ENCODE measurements around the gene IPCEF1.

Gene IPCEF1

DNA sequence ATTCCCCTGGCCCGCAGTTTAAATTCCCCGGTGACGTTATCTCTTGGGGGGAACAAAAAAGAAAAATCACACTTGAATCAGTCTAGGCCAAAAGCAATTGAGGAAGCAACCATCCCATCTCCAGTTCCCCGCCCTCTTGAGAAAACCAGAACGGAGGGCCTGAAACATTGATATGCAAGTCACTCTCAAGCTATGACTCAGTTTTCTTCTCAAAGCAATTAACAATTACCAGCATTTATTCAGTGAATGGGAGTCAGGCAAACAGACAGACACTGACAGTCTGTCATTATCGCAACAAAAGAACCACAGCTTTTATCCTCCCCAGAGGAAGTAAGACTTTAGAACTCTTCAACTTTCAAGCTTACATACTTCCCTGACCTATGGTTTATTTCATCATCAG lies 216.7 kb downstream of the IPCEF1 start (continued):
- TF ChIP-seq GLIS3 (CRISPR knock-in tag; IDR thresholded peaks at IDR 0.05), result no peak
- TF ChIP-seq ISL1 (CRISPR knock-in tag; IDR thresholded peaks at IDR 0.05), result no peak

DNA sequence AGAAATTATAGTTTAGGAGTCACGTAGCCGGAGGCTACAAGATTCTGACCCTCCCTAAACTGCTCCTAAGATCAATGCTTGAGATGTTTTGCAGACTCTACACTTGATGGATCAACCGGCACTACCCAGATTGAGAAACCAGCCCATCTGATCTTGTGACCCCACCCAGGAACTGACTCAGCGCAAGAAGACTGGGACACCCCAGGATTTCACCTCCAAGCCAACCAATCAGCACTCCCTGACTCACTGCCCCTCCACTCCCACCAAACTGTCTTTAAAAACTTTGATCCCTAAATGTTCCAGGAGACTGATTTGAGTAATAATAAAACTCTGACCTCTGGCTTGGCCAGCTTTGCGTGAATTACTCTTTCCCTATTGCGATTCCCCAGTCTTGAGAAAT lies 217.8 kb downstream of the IPCEF1 start:
- no peak for ATAC-seq
- TF ChIP-seq SNAI2 (CRISPR knock-in tag; IDR thresholded peaks at IDR 0.05), result no peak
- TF ChIP-seq, protein P1, sequence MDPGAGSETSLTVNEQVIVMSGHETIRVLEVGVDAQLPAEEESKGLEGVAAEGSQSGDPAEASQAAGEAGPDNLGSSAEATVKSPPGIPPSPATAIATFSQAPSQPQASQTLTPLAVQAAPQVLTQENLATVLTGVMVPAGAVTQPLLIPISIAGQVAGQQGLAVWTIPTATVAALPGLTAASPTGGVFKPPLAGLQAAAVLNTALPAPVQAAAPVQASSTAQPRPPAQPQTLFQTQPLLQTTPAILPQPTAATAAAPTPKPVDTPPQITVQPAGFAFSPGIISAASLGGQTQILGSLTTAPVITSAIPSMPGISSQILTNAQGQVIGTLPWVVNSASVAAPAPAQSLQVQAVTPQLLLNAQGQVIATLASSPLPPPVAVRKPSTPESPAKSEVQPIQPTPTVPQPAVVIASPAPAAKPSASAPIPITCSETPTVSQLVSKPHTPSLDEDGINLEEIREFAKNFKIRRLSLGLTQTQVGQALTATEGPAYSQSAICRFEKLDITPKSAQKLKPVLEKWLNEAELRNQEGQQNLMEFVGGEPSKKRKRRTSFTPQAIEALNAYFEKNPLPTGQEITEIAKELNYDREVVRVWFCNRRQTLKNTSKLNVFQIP (CRISPR knock-in tag; IDR thresholded peaks at IDR 0.05; ENCODE audit: borderline replicate concordance, low read depth), result no peak
- TF ChIP-seq, protein P2, sequence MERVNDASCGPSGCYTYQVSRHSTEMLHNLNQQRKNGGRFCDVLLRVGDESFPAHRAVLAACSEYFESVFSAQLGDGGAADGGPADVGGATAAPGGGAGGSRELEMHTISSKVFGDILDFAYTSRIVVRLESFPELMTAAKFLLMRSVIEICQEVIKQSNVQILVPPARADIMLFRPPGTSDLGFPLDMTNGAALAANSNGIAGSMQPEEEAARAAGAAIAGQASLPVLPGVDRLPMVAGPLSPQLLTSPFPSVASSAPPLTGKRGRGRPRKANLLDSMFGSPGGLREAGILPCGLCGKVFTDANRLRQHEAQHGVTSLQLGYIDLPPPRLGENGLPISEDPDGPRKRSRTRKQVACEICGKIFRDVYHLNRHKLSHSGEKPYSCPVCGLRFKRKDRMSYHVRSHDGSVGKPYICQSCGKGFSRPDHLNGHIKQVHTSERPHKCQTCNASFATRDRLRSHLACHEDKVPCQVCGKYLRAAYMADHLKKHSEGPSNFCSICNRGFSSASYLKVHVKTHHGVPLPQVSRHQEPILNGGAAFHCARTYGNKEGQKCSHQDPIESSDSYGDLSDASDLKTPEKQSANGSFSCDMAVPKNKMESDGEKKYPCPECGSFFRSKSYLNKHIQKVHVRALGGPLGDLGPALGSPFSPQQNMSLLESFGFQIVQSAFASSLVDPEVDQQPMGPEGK (CRISPR knock-in tag; IDR thresholded peaks at IDR 0.05; ENCODE audit: borderline replicate concordance), result no peak
- no peak for TF ChIP-seq ZFP30 (CRISPR knock-in tag; IDR thresholded peaks at IDR 0.05)
- TF ChIP-seq, protein P3, sequence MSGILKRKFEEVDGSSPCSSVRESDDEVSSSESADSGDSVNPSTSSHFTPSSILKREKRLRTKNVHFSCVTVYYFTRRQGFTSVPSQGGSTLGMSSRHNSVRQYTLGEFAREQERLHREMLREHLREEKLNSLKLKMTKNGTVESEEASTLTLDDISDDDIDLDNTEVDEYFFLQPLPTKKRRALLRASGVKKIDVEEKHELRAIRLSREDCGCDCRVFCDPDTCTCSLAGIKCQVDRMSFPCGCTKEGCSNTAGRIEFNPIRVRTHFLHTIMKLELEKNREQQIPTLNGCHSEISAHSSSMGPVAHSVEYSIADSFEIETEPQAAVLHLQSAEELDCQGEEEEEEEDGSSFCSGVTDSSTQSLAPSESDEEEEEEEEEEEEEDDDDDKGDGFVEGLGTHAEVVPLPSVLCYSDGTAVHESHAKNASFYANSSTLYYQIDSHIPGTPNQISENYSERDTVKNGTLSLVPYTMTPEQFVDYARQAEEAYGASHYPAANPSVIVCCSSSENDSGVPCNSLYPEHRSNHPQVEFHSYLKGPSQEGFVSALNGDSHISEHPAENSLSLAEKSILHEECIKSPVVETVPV (CRISPR knock-in tag; IDR thresholded peaks at IDR 0.05), result no peak
- TF ChIP-seq BACH2 (CRISPR knock-in tag; IDR thresholded peaks at IDR 0.05; ENCODE audit: borderline replicate concordance), result no peak
- no peak for TF ChIP-seq ESRRG (CRISPR knock-in tag; IDR thresholded peaks at IDR 0.05)
- TF ChIP-seq TOX (CRISPR knock-in tag; IDR thresholded peaks at IDR 0.05; ENCODE audit: borderline replicate concordance), result no peak
- TF ChIP-seq ZNF8 (CRISPR knock-in tag; IDR thresholded peaks at IDR 0.05), result no peak
- TF ChIP-seq GLIS3 (CRISPR knock-in tag; IDR thresholded peaks at IDR 0.05), result no peak
- TF ChIP-seq ISL1 (CRISPR knock-in tag; IDR thresholded peaks at IDR 0.05), result no peak
- TF ChIP-seq, protein P4, sequence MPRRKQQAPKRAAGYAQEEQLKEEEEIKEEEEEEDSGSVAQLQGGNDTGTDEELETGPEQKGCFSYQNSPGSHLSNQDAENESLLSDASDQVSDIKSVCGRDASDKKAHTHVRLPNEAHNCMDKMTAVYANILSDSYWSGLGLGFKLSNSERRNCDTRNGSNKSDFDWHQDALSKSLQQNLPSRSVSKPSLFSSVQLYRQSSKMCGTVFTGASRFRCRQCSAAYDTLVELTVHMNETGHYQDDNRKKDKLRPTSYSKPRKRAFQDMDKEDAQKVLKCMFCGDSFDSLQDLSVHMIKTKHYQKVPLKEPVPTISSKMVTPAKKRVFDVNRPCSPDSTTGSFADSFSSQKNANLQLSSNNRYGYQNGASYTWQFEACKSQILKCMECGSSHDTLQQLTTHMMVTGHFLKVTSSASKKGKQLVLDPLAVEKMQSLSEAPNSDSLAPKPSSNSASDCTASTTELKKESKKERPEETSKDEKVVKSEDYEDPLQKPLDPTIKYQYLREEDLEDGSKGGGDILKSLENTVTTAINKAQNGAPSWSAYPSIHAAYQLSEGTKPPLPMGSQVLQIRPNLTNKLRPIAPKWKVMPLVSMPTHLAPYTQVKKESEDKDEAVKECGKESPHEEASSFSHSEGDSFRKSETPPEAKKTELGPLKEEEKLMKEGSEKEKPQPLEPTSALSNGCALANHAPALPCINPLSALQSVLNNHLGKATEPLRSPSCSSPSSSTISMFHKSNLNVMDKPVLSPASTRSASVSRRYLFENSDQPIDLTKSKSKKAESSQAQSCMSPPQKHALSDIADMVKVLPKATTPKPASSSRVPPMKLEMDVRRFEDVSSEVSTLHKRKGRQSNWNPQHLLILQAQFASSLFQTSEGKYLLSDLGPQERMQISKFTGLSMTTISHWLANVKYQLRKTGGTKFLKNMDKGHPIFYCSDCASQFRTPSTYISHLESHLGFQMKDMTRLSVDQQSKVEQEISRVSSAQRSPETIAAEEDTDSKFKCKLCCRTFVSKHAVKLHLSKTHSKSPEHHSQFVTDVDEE (CRISPR knock-in tag; IDR thresholded peaks at IDR 0.05), result no peak
- no peak for TF ChIP-seq OSR1 (CRISPR knock-in tag; IDR thresholded peaks at IDR 0.05)
- no peak for TF ChIP-seq PPARA (CRISPR knock-in tag; IDR thresholded peaks at IDR 0.05; ENCODE audit: borderline replicate concordance)
- no peak for TF ChIP-seq ARNTL (CRISPR knock-in tag; IDR thresholded peaks at IDR 0.05; ENCODE audit: borderline replicate concordance, low read depth)
- TF ChIP-seq, protein P5, sequence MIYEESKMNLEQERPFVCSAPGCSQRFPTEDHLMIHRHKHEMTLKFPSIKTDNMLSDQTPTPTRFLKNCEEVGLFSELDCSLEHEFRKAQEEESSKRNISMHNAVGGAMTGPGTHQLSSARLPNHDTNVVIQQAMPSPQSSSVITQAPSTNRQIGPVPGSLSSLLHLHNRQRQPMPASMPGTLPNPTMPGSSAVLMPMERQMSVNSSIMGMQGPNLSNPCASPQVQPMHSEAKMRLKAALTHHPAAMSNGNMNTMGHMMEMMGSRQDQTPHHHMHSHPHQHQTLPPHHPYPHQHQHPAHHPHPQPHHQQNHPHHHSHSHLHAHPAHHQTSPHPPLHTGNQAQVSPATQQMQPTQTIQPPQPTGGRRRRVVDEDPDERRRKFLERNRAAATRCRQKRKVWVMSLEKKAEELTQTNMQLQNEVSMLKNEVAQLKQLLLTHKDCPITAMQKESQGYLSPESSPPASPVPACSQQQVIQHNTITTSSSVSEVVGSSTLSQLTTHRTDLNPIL (CRISPR knock-in tag; IDR thresholded peaks at IDR 0.05; ENCODE audit: low read depth), result no peak
- TF ChIP-seq ZNF70 (CRISPR knock-in tag; IDR thresholded peaks at IDR 0.05), result no peak
- TF ChIP-seq RARB (CRISPR knock-in tag; IDR thresholded peaks at IDR 0.05), result no peak

DNA sequence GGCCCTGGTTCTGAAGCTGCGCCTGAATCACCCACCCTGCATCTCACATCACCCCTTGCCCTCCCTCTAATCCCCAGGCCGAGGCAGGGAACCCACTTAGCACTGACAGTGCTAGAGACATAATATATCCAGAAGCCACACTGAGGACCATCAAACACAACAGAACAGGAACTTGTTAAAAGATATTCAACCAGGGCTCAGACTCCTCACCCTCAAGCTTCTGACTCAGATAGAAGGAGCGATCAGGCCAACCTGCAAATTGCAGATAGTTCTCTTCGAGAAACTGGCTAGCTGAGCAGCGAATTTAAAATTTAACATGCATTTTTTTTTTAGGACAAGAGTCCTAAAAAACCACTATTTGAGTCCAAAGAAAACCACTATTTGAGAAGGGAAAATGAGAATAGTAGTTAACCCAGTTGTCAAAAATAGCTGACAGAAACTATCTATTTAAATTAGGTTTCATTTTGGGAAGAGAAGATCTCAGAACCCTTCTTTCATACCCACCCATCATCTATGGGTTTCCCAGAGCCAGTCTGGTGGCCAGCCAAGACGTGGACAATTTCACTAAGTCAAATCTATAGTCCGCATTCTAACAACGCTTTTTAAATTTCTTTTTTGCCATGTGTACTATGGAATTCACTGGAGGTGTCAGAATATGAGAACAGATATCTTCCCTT lies 222.0 kb downstream of the IPCEF1 start:
- TF ChIP-seq BACH2 (CRISPR knock-in tag; IDR thresholded peaks at IDR 0.05; ENCODE audit: borderline replicate concordance), result no peak
- TF ChIP-seq PPARA (CRISPR knock-in tag; IDR thresholded peaks at IDR 0.05; ENCODE audit: borderline replicate concordance), result no peak
- TF ChIP-seq ARNTL (CRISPR knock-in tag; IDR thresholded peaks at IDR 0.05; ENCODE audit: borderline replicate concordance, low read depth), result no peak
- TF ChIP-seq CSDC2 (CRISPR knock-in tag; IDR thresholded peaks at IDR 0.05), result no peak
- no peak for ATAC-seq

DNA sequence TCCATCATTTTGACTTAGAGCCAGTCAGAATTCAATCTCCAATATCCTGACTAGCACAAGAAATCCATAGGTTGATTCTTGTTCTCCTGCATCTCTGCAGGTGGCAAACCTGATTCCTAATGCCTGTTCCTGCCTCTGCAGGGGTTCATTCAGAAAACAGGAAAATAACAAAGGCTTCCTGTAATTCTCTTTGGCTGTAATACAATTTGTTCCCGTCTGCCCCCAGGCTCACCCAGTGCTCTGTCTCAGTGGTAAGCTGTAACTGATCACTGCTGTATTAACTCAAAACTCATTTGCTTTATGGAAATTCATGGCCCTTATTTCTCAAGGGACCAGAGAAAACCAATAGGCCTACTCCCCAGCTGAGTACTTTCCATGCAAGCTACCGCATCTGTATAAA lies 228.9 kb downstream of the IPCEF1 start:
- no peak for TF ChIP-seq PPARA (CRISPR knock-in tag; IDR thresholded peaks at IDR 0.05; ENCODE audit: borderline replicate concordance)
- TF ChIP-seq ZFP30 (CRISPR knock-in tag; IDR thresholded peaks at IDR 0.05), result no peak
- no peak for TF ChIP-seq ZNF8 (CRISPR knock-in tag; IDR thresholded peaks at IDR 0.05)
- TF ChIP-seq ISL1 (CRISPR knock-in tag; IDR thresholded peaks at IDR 0.05), result no peak
- no peak for TF ChIP-seq ZNF565 (CRISPR knock-in tag; conservative IDR thresholded peaks at IDR 0.05; ENCODE audit: low read depth)
- TF ChIP-seq, protein P4 (CRISPR knock-in tag; IDR thresholded peaks at IDR 0.05), result no peak
- no peak for TF ChIP-seq CSDC2 (CRISPR knock-in tag; IDR thresholded peaks at IDR 0.05)

More for the DNA sequence above, 228.9 kb downstream of the IPCEF1 start:
- no peak for ATAC-seq
